NCI-H1092 treated with DMSO at 0.1 percent for 48 hours (cell line): ENCODE data around the gene ARMCX1.
"Not testable (repeated sequence)": the region's sequence is repeated elsewhere in the genome, so short reads cannot be mapped to it uniquely, and the experiment has no call there.

Source experiments
- DNase-seq: peaks from one replicate; lab custom pipeline; 2025; lab: John Stamatoyannopoulos, UW

The ARMCX1 gene

DNA sequence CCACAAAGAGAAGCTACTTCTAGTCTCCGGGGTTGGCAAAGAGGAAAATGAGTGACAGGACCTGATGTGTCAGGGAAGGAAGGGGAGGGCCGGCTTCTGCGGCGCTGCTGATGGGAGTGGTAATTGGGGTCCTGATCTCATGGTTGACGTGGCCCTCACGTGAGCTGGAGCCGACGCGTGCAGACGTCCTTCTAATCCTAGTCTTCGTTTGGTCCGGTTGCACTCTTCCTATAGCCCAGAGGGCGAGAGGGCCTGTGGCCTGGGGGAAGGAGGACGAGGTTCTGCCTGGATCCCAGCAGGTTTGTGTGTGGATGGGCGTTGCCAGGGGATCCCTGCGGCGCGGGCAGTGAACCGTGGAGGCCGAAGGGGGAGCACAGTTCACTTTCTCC is at the start of gene ARMCX1:
ARMCX1 (plus strand) TSS at position 186 of the 389 bp plus-strand sequence. CDS start 2,384 bp downstream, outside the sequence.
- peak; percentile 23 for DNase-seq

DNA sequence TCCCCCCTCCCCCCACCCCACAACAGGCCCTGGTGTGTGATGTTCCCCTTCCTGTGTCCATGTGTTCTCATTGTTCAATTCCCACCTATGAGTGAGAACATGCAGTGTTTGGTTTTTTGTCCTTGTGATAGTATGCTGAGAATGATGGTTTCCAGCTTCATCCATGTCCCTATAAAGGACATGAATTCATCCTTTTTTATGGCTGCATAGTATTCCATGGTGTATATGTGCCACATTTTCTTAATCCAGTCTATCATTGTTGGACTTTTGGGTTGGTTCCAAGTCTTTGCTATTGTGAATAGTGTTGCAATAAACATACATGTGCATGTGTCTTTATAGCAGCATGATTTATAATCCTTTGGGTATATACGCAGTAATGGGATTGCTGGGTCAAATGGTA is 47.4 kb upstream of the ARMCX1 start:
- not testable (repeated sequence) for DNase-seq

DNA sequence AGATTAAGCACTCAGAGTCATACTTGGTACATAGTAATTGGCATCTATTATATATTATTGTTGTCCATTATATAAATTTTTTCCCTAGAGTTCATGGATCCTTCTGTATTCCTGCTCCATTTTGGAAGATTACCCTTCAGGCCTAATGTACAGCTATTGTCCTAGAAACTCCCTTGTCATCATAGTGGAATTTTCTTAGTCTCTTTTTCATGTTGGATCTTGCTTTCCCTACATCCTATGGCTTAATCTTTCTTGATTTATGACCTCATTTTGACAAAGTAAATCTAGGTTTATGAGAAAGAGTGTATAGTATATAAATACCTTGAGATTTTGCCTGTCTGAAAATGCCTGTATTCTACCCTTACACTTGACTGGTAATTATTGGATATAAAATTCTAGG is 43.0 kb upstream of the ARMCX1 start:
- no peak for DNase-seq

DNA sequence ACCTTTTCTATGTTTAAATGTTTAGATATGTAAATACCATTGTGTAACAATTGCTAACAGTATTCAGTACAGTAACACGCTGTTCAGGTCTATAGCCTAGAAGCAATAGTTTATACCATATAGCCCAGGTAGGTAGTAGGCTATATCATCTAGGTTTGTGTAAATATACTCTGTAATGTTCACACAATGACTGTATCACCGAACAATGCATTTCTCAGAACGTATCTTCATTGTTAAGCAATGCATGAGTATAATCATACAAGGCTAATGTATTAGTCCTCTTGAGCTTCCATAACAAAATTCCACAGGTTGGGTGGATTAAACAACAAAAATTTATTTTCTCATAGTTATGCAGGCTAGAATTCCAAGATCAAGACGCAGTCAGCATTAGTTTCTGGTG is 42.4 kb upstream of the ARMCX1 start:
- no peak for DNase-seq

DNA sequence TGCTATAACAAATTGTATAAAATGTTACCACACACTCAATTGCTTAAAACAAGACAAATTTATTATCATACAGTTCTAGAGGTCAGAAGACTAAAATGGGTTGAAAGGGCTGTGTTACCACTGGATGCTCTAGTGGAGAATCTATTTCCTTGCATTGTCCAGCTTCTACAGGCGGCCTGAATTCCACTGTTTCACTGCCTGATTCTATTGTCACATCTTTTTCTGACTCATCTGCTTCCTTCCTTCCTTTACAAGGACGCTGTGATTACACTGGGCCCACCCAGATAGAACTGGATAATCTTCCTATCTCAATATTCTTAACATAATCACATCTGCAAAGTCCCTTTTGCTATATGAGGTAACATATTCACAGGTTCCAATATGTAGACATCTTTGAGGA is 19.4 kb upstream of the ARMCX1 start:
- no peak for DNase-seq

DNA sequence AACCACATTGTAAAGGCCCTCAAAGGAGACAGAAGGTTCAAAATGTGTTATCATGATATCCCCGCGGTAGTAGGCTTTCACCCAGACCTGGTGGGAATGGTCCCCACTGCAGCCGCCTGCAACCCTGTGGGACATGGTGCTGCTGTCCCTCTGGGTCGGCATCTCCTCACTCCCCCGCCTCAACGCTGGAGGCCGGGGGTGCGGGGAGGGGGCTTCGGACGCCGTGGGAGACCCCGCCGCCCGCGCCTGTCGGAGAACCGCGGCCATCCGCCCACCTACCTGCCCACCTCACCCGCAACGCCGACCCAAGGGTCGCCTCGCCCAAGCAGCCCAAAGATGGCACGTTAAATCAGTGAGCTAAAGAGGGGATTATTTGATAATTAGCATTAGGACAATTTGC is 11.2 kb upstream of the ARMCX1 start:
- no peak for DNase-seq

DNA sequence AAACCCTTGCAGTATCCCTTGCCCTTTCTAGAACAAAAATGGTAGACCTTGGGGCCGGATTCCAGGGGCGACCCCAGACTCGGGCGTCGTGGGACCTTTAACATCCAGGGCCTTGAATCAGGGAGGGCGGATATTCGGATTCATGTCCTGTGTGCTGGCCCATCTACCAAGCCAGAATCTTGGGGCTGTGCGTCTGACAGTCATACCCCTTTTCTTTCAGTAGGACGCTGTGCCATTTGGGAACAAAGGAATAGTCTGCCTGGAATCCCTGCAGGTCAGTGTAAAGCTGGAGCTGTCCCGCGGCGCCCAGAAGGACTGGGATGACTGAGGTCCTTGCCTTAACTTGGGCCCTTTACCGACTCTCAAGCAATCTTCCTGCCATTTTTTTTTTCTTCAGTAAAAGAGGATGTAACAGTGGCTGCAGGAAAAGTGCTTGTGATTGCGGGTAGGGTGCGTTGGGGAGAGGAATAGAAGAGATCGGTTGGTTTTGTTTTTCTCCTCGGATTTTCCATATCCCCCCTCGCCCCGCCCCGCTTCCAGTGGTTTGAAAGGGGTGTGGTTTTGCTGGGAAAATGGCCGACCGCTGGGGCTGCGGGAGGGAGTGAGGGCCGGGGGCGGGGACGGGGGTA is 518 bp downstream of the ARMCX1 start:
- DNase-seq: no peak

DNA sequence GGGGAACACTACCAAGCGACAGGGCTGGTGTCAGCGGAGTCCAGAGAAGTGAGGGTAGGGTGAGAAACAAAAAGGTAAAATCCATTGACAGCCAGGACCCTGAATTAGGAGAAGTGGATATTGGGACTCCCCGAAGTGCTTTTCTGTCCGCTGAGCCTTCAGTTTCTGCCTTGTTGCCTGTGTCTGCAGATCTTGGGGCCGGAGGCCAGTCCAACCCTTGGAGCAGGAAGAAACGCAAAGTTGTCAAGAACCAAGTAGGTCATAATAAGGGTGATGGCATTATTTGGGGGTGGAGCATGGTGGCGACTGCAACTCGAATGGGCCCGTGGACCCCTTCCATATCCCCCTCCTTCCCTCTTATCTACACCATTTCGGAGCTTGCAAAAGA is 1.0 kb downstream of the ARMCX1 start:
- DNase-seq: peak; percentile 1

DNA sequence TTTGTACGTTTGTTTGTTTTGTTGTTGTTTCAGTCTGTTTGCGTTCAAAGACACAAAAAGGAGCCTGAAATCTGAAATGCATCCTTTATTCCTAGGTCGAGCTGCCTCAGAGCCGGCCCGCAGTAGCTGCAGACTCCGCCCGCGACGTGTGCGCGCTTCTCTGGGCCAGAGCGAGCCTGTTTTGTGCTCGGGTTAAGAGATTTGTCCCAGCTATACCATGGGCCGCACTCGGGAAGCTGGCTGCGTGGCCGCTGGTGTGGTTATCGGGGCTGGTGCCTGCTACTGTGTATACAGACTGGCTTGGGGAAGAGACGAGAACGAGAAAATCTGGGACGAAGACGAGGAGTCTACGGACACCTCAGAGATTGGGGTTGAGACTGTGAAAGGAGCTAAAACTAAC is 2.4 kb downstream of the ARMCX1 start:
- no peak for DNase-seq

DNA sequence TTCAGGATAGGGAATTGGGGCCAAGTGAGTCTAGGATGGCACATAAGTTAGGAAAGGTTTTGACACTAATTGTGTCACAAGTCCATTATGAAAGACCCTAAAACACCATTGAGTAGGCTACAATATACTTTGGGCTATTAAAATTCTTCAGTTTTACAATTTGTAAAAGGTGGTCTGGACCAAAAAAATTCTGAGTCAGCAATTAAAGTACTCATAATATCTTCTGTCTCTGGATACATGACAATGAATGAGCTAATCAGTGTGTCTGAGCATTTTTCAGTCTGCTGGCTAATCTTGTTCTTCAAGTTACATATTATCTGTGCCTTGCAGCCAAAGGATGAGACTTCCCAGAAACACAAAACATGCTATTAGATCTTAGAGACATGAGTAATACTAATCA is 14.3 kb downstream of the ARMCX1 start:
- no peak for DNase-seq

DNA sequence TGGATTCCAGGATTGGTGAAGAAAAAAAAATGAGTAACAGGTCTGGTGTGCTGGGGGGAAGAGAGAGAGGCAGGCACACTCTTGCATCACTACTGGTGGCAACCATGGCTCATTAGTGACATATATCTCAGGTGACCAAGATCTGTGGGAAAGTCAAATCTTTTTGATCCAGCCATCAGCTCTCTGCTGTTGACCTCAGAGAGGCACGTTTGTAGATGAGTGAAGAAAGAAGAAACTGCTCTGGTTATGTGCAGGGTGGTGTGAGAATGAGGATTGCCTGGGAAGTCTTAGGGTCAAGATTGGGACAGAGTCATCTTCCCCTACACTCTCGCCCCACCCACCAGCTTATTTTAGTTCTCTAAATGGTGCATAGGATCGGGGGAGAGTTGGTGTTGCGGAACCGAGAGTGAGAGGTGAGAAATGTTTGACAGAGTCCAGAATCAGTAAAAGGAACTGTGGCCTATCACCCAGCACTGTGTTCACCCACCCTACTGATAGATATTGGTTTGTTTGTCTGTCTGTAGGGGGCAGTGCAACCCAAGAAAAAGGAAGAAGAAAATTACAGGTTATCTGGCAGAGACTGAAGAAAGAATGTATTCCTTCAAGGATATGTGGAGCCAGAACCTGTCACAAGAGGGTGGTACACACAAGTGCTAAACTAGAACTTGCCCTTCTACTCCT is 45.5 kb downstream of the ARMCX1 start:
- peak; percentile 37 for DNase-seq

DNA sequence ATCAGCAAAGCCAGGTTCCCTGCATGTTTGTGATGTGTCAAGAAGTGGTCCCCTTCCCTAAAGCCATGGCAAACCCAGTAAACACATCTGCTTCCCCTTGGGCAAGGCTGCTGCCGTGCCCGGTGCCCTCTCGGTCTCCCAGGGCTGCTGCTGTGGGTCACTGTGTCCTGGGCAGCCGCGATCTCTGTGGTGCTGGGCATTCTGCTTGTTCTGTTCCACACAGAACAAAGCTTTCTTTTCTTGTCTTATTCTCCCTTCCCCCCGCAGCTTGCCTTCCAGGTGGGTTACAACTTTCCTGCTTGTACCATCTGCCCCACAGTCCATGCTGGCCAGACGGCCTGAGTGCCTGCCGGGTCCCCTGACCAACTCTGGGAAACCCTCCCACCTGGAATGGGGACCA is 49.2 kb downstream of the ARMCX1 start:
- DNase-seq: not testable (repeated sequence)

DNA sequence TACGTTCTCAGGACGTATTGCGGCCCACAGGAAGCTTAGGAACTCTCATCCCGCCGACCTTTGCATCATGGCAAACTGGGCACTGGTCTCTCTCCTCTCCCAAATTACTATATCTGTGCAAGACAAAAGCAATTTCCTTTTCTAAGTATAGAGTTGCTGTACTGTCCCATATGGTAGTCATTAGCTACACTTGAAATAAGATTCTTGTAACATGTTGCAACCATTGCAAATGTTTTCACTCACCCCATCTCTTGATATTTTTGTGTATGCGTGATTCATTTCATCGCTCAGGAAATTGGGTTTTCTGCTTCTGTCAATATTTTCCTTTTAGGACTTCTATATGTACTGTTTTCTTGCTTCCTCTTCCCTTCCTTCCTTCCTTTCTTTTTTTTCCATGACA is 51.7 kb downstream of the ARMCX1 start:
- DNase-seq: no peak
